GM12865 (cell line): Measurements from ENCODE around the gene KLHL22.

Experiments
- DNase-seq: peaks from one replicate; pipeline ENCODE4 v3.0.0; 2010; ENCODE audit warnings: low read depth
- H3K4me3 ChIP-seq: 2 replicates; pipeline ENCODE4 v1.5.1; 2011; ENCODE audit warnings: mild to moderate bottlenecking, low read depth, low read length, control low read depth
- CTCF ChIP-seq: IDR thresholded peaks from 2 replicates; pipeline ENCODE4 v1.5.1; 2011; ENCODE audit warnings: low read length, control low read depth, low read depth, inconsistent platforms; ENCODE audit not compliant: insufficient read depth; ENCODE audit errors: missing control alignments

Gene KLHL22

GRCh38 chr22:20464096-20464614, 31.4 kb downstream of the KLHL22 start:
- no peak for TF ChIP-seq CTCF
- H3K4me3 ChIP-seq, result no peak overlapping the region
- DNase-seq, result peak; percentile 75

GRCh38 chr22:20463324-20464095, 32.1 kb downstream of the KLHL22 start:
- TF ChIP-seq CTCF, result no peak
- peak; percentile 45 for DNase-seq
- H3K4me3 ChIP-seq, result no peak overlapping the region

GRCh38 chr22:20459862-20460261, 35.7 kb downstream of the KLHL22 start:
- no peak for TF ChIP-seq CTCF
- DNase-seq, result no peak

GRCh38 chr22:20459152-20459542, 36.4 kb downstream of the KLHL22 start:
- H3K4me3 ChIP-seq, result no peak overlapping the region
- no peak for DNase-seq
- TF ChIP-seq CTCF, result no peak

More at GRCh38 chr22:20459862-20460261, 35.7 kb downstream of the KLHL22 start:
- H3K4me3 ChIP-seq, result no peak overlapping the region

- DNase-seq, result no peak
- TF ChIP-seq CTCF, result no peak
- H3K4me3 ChIP-seq, result no peak overlapping the region
Observed at GRCh38 chr22:20458530-20459151, 37.0 kb downstream of the KLHL22 start.

GRCh38 chr22:20457506-20458240, 37.9 kb downstream of the KLHL22 start:
- H3K4me3 ChIP-seq, result no peak overlapping the region
- DNase-seq, result no peak
- no peak for TF ChIP-seq CTCF
